22Rv1 (cell line): Measurements from ENCODE around the gene ANTXR1.
A peak's percentile ranks its signal among the peaks of the same experiment; 100 is the strongest.

ENCODE experiments used
- H3K27ac ChIP-seq: fragments of 450-650 bp; 2 replicates; pipeline ENCODE4 v1.5.1; 2017
- ZFX ChIP-seq: fragments of 450-650 bp; IDR thresholded peaks from 2 replicates; pipeline ENCODE4 v1.6.1; 2017; ENCODE audit warnings: antibody characterized with exemption, borderline replicate concordance
- TF ChIP-seq, protein P1 (sequence below): fragments of 450-650 bp; IDR thresholded peaks from 2 replicates; pipeline ENCODE4 v1.5.1; 2017; ENCODE audit warnings: mild to moderate bottlenecking

Gene ANTXR1

DNA sequence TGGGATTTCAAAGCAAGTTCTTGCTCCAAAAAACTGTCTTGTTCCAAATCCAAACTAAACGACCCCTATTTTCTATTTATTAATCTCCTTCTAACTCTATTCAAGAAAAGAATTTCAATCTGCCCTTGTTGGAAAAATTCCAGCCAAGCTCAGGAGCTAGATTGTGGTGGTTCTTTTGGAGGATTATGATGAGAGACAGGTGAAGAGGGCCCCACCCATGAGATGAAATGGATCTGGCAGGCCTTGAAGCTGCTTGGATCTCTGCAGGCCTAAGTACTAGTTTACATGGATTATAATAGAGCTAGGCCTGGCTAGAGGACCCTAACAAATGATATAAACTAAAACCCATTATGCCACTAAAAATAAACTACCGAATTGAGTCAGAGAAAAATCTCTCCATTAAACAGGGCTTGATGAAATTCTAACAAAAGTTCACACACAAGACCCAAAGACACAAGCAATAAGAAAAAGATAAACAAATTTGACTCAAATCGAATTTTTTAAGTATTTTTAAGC lies 272.5 kb downstream of the ANTXR1 start:
- TF ChIP-seq, protein P1, sequence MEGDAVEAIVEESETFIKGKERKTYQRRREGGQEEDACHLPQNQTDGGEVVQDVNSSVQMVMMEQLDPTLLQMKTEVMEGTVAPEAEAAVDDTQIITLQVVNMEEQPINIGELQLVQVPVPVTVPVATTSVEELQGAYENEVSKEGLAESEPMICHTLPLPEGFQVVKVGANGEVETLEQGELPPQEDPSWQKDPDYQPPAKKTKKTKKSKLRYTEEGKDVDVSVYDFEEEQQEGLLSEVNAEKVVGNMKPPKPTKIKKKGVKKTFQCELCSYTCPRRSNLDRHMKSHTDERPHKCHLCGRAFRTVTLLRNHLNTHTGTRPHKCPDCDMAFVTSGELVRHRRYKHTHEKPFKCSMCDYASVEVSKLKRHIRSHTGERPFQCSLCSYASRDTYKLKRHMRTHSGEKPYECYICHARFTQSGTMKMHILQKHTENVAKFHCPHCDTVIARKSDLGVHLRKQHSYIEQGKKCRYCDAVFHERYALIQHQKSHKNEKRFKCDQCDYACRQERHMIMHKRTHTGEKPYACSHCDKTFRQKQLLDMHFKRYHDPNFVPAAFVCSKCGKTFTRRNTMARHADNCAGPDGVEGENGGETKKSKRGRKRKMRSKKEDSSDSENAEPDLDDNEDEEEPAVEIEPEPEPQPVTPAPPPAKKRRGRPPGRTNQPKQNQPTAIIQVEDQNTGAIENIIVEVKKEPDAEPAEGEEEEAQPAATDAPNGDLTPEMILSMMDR: no peak
- no peak for TF ChIP-seq ZFX
- H3K27ac ChIP-seq: no peak overlapping the region

DNA sequence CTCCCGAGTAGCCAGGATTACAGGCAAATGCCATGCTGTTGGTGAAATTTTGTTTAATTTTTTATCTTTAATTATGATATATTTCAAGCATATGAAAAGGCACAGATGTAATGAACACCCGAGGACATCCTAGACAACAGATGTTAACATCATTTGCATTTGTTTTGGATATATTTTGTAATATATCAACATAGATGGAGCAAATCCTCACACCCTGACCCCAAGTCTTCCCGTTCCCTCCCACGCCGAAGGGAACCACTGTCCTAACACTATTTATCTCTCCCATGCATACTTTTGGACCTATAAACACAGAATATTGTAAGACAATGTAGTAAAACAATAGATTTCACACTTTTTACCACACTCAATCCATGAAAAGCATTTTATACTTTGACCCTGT lies 274.6 kb downstream of the ANTXR1 start:
- H3K27ac ChIP-seq: no peak overlapping the region
- TF ChIP-seq, protein P1: no peak
- no peak for TF ChIP-seq ZFX

DNA sequence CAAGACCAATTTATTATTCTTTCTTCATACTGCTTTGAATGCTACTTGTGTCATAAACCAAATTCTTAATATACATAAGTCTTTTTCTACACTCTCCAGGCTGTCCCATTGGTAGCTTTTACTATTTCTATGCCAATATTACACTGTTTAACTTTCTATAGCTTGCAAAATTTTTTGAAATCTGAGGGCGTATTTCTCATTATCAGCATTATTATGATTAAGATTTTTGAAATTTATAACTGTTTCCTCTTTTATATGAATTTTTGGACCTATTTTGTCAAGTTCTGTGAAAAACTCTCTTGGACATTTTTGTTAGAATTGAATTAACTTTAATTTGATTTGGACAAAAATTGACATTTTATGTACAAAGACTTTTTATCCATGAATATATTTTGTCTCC lies 275.4 kb downstream of the ANTXR1 start:
- H3K27ac ChIP-seq: no peak overlapping the region
- TF ChIP-seq ZFX: no peak
- TF ChIP-seq, protein P1: no peak

DNA sequence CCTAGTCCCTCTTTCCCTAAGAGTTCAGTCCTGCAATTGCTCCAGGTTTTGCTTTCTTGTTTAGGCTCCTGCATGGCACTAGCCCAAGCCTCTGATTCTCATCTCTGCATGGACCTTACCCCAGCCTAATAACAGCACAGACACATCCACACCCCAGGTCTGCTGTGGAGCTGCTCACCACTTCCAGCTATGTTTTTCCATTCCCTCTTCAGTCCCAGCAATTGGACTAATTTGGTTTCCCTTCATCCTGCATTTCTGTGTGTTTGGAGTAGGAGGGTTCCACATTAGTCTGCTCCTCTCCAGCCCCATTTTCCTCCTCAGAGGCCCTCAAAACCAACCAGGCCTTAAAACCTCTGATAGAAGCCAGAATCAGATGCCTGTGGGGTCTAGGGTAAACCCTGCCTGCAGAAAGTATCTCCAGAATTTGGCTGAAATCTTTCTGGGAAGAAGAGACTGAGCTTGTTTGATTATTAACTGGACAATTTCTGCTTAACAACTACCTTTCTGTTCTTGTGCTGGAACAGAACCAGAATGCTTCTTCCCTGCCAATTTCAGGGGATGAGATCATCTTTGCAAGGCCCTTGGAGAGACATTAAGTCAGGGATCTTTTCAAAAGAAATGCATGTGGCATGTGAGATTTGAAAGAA lies 278.1 kb downstream of the ANTXR1 start:
- peak overlapping the region; percentile 63 for H3K27ac ChIP-seq
- TF ChIP-seq, protein P1: no peak

DNA sequence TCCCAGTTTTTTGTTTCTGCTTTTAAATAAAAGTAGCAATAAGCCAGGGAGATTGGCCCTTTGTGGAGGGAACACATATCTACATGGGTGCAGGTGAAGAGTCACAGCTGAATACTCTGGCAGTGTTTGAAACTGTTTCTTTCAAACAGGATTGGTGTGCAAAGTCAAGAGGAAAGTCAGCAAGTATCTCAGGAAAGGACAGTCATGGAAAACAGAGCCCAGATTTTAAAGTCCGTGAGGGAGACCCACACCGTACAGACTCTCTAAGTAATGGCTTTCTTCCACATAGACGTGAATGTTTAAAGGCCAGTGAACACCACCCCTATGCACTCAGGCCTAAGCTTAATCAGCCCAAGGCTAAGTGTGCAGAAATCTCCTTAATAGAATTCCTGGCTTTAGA lies 278.7 kb downstream of the ANTXR1 start:
- no peak for TF ChIP-seq ZFX
- TF ChIP-seq, protein P1: no peak
- peak overlapping the region; percentile 63 for H3K27ac ChIP-seq

DNA sequence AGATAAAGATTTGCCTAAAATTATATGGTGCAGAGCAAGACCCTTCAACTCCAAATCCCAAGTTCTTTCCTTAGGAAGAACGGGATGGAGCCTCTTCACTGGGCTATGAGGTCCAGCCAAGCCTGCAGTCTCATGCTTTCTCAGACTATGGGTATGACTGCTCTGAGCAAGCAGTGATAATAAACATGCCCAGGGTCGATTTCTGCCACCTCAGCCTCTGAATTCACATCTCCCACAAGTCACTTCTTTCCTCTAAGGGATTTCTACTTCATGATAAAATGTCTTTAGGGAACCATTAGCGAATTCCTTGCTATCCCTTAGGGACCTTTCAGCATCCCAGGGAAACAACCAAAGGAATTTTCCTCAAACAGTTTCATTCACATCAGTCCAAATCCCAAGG lies 279.3 kb downstream of the ANTXR1 start:
- no peak for TF ChIP-seq ZFX
- TF ChIP-seq, protein P1: no peak
- no peak overlapping the region for H3K27ac ChIP-seq

DNA sequence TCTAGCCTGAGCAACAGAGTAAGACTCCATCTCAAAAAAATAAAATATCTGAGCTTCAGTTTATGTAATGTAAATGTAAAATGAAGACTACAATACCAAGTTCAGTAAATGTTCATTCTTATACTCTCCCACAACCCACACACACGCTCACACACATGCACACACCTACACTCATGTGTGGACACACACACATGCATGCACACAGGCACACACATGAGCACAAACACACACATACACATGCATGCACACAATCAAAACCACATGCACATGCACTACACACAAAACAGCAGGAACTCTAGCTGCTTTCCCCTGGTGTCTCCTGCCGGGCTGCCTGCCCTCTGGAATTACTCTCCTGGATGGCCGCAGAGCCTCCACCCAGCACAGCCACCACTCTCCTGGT lies 283.4 kb downstream of the ANTXR1 start:
- TF ChIP-seq, protein P1: no peak
- TF ChIP-seq ZFX: no peak
- H3K27ac ChIP-seq: no peak overlapping the region
